Hepatocyte (in vitro differentiated cells): Measurements from ENCODE around the gene PRKAG1.

Experiments used
- CTCF ChIP-seq: fragments of 200-600 bp; sonication (generic); IDR thresholded peaks from 2 replicates; pipeline ENCODE4 v1.5.1; 2016; ENCODE audit warnings: antibody characterized with exemption, mild to moderate bottlenecking; ENCODE audit not compliant: poor library complexity
- EZH2 ChIP-seq: fragments of 200-600 bp; sonication (generic); IDR thresholded peaks from 2 replicates; pipeline ENCODE4 v1.6.1; 2016; ENCODE audit warnings: antibody characterized with exemption, mild to moderate bottlenecking, borderline replicate concordance
- EZH2phosphoT487 ChIP-seq: fragments of 200-600 bp; sonication (generic); IDR thresholded peaks from one replicate; pipeline ENCODE4 v1.6.1; 2018; ENCODE audit warnings: antibody characterized with exemption, mild to moderate bottlenecking, low read depth, moderate library complexity; ENCODE audit not compliant: unreplicated experiment, severe bottlenecking

- TF ChIP-seq EZH2 (no peak), CTCF (no peak), EZH2phosphoT487 (no peak)
Measured at GRCh38 chr12:48954061-48954460, 64.5 kb downstream of the PRKAG1 start.
